SU-DHL-6 (cell line): ENCODE results near the gene BTC.
"Not testable (repeated sequence)": the region's sequence is repeated elsewhere in the genome, so short reads cannot be mapped to it uniquely, and the experiment has no call there.

ENCODE experiments used
- EZH2phosphoT487 ChIP-seq: fragments of 200-600 bp; sonication (generic), shearing (Covaris generic); conservative IDR thresholded peaks from 2 replicates; pipeline ENCODE4 v1.6.1; 2018; ENCODE audit warnings: mild to moderate bottlenecking, antibody characterized with exemption, low read length, moderate library complexity, mixed read lengths
- TF ChIP-seq, protein P1 (sequence below): fragments of 200-600 bp; sonication (generic); IDR thresholded peaks from one replicate; pipeline ENCODE4 v1.5.1; 2017; ENCODE audit warnings: antibody characterized with exemption, mild to moderate bottlenecking, low read length, moderate library complexity; ENCODE audit not compliant: insufficient read depth, poor library complexity, severe bottlenecking

DNA sequence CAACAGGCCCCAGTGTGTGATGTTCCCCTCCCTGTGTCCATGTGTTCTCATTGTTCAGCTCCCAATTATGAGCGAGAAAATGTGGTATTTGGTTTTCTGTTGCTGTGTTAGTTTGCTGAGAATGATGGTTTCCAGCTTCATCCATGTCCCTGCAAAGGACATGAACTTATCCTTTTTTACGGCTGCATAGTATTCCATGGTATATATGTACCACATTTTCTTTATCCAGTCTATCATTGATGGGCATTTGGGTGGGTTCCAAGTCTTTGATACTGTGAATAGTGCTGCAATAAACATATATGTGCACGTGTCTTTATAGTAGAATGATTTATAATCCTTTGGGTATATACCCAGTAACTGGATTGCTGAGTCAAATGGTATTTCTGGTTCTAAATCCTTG is 86.2 kb downstream of the BTC start:
- TF ChIP-seq, protein P1, sequence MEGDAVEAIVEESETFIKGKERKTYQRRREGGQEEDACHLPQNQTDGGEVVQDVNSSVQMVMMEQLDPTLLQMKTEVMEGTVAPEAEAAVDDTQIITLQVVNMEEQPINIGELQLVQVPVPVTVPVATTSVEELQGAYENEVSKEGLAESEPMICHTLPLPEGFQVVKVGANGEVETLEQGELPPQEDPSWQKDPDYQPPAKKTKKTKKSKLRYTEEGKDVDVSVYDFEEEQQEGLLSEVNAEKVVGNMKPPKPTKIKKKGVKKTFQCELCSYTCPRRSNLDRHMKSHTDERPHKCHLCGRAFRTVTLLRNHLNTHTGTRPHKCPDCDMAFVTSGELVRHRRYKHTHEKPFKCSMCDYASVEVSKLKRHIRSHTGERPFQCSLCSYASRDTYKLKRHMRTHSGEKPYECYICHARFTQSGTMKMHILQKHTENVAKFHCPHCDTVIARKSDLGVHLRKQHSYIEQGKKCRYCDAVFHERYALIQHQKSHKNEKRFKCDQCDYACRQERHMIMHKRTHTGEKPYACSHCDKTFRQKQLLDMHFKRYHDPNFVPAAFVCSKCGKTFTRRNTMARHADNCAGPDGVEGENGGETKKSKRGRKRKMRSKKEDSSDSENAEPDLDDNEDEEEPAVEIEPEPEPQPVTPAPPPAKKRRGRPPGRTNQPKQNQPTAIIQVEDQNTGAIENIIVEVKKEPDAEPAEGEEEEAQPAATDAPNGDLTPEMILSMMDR: not testable (repeated sequence)
- TF ChIP-seq EZH2phosphoT487: not testable (repeated sequence)
